GM12874 (cell line): ENCODE data around the gene FAIM2.

Experiments used
- TF ChIP-seq, protein P1 (sequence below): IDR thresholded peaks from 2 replicates; pipeline ENCODE4 v1.5.1; 2011; ENCODE audit warnings: low read depth, mild to moderate bottlenecking, control low read depth, low read length, moderate library complexity; ENCODE audit not compliant: insufficient read depth

Gene FAIM2

GRCh38 chr12:49832836-49833421, 70.8 kb downstream of the FAIM2 start:
- TF ChIP-seq, protein P1, sequence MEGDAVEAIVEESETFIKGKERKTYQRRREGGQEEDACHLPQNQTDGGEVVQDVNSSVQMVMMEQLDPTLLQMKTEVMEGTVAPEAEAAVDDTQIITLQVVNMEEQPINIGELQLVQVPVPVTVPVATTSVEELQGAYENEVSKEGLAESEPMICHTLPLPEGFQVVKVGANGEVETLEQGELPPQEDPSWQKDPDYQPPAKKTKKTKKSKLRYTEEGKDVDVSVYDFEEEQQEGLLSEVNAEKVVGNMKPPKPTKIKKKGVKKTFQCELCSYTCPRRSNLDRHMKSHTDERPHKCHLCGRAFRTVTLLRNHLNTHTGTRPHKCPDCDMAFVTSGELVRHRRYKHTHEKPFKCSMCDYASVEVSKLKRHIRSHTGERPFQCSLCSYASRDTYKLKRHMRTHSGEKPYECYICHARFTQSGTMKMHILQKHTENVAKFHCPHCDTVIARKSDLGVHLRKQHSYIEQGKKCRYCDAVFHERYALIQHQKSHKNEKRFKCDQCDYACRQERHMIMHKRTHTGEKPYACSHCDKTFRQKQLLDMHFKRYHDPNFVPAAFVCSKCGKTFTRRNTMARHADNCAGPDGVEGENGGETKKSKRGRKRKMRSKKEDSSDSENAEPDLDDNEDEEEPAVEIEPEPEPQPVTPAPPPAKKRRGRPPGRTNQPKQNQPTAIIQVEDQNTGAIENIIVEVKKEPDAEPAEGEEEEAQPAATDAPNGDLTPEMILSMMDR: no peak

DNA sequence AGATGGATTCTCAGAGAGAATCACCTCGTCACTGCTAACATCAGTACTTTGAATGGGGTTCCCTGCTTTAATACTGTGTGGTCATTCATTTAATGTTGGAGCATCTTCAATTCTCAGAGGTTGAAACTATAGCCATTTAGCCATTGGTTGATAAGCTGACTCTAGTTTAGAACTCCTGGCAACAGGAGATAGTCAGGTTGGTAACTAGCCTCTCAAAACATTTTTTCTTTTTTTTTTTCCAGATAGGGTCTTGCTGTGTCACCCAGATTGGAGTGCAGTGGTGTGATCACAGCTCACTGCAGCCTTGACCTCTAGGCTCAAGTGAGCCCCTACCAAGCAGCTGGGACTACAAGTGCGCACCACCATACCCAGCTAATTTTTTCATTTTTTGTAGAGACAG, 72.0 kb downstream of the FAIM2 start:
- TF ChIP-seq, protein P1: no peak

- TF ChIP-seq, protein P1: no peak
These were observed 75.3 kb downstream of the FAIM2 start, which contains the start of gene NCKAP5L for GRCh38 chr12:49828133-49829091. TSS of gene NCKAP5L (minus strand) at chr12:49828413. CDS start at chr12:49804044, 24,369 bp downstream.

- TF ChIP-seq, protein P1: no peak
These were observed 76.2 kb downstream of the FAIM2 start for GRCh38 chr12:49827401-49828099.

DNA sequence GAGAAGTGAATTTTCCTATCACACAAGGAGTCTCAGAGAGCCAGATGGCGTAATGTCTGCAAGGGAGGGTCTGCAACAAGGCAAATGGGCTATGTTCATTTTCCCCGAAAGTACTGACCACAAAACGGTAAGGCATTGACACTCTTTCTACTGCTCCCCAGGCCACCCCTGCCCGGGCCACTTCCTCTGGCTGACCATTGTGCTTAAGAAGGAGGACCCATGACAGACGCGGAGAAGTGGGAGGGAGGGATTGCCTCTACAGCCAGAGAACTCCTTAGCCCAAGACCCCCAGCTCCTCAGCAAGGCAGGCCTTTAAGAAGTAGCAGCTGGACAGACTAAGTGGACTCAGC, 76.7 kb downstream of the FAIM2 start:
- TF ChIP-seq, protein P1: no peak

DNA sequence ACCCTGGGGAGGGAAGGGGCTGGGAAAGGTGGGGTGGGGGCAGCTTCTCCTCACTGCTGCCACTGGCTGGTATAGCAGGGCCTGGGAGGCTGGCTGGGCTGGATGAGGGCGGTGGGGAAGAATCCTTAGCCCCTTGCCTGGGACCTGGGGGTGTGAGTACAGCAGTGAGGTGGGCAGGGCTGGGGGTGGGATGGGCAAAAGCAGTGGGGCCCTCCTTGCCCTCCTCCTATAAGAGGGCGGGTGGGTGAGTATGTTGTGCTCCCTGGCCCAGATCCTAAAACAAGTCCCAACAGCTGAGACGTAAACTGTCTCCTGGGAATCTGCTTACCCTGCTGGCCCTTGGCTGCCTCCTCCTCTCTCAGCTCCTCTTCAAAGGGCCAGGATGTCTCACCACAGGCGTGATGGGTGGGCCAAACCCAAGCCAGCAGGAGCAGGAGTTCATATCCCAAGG, 77.7 kb downstream of the FAIM2 start:
- TF ChIP-seq, protein P1: no peak

DNA sequence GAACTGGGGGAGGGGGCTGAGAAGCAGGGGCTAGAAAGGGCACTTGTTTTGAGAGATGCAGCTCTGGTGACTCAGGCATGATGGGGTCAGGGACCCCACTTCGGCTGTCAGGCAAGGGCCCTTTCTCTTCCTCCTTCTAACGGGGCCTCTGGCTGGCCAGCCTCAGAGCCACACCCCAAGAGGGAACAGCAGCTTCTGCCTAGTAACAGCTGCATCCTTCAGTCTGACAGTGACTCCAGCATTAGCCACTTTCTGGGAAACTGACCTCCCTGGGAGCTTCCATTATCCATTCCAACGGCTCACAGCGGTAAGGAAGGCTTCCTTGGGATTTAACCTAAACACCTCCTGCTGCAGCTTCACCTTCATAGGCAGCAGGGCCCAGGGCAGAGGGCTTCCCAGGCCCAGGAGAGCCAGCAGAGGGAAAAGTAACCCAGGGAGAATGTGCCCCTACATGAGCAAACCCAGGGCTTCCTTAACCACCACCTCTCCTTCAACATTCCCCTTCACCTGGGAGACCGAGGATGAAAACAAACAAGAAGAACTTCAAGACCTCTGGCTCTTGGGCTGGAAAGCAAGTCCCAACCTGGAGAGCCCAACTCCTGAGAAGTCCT, 78.2 kb downstream of the FAIM2 start:
- TF ChIP-seq, protein P1: no peak
